GM18505 (cell line): Measurements from ENCODE around the gene TEX35.
"Not testable (repeated sequence)": the region's sequence is repeated elsewhere in the genome, so short reads cannot be mapped to it uniquely, and the experiment has no call there.

Experiments
- ATAC-seq: cut with Tn5 transposase; IDR thresholded peaks from one replicate; pipeline ENCODE4 v1.9.1; 2021; ENCODE audit not compliant: unreplicated experiment
- POLR2A ChIP-seq: IDR thresholded peaks from 4 replicates; pipeline ENCODE4 v1.6.1; 2011; ENCODE audit warnings: borderline replicate concordance; ENCODE audit not compliant: insufficient read depth, insufficient read length; ENCODE audit errors: extremely low read depth

Gene TEX35

DNA sequence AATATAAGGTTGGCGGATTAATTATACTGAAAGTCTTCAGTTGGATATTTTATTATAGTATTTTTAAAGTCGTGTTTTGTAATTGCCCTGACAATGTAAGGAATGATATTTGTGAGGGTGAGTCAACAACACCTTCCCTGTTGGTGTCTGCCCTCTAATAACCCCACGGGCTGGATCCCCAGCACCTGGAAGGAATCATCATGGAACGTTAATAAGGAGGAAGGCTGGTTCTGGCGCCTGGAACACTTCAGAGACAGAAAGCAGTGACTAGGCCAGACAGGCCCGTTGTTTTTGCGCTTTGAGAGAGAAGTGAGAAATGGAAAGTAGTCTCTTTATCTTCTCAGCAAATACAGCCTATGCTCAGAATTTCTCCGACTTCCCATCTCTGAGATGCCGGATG lies 31.6 kb downstream of the TEX35 start:
- no peak for TF ChIP-seq POLR2A
- ATAC-seq = no peak

DNA sequence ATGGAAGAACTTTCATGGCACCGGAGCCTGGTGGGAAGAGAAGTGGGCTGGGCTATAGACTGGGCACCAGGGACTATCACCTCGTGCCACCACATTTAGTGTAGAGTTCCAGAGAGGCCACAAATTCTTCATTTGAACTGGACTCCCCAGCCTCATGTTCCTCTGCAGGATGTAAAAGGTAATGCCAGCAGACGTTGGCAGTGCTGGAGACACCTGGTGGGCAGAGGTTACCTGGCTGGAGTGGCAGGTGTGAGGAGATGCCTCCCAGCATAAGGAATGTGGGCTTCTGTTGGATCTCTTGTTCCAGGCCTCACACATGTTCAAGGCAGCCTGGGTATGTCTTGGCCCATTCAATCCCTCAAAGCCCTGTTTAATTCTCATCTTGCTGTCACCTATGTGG lies 35.2 kb downstream of the TEX35 start:
- no peak for ATAC-seq
- no peak for TF ChIP-seq POLR2A

DNA sequence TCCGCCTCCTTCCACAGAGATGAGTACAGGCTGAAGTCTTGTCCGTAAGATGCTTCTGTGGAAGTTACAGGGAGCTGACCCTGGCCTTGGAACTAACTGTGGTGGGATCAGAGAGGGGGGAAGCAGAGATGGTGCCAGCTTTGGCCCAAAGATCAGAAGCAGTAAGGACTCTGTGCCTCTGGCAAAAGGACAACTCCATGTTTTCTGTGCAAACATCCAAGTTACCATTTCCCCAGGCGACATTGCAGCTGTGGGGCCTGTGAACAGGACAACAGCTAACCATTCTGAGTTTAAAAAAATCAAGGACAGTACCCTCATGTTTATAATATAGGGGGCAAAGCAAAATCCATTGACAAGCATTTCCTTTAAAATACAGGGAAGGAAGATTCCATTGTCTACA lies 38.4 kb downstream of the TEX35 start:
- no peak for TF ChIP-seq POLR2A
- ATAC-seq = no peak

DNA sequence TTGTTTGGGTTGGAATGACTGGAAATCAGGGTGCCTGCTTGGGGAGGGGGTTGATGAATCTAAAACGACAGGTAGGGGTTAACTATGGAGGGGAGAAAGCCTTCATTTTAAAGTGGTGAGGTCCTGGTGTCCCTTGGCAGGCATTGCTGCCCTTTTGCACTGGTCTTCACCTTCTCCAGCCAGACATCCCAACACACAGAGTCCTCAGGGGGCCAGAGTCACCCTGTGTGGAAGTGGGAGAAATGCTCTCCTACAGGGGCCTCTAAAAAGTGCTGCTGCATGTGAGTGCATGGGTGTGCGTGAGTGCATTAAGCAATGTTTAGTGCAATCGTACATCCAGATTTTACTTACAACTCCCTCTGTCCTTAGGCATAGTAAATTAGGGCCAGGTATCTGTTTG lies 39.0 kb downstream of the TEX35 start:
- no peak for ATAC-seq

DNA sequence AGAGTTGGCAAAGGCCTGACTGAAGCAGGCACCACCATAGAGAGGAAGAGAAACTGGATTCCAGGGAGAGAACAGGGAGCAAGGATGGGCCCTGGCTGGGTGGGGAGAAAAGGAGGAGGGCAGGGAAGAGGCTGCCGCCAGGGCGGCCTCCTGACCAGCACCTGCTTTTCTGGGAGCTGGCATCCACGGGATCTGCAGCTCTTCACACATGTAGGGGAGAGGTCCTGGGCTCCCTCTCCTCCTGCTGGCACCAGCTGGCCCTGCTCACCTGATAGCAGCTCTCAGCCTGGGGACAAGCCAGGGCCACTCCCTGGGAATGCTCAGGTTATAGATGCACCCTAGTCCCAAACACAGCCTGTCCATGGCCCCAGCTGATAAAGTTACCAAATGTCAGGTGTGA lies 39.9 kb downstream of the TEX35 start:
- no peak for TF ChIP-seq POLR2A
- no peak for ATAC-seq

More for the DNA sequence above, 39.0 kb downstream of the TEX35 start:
- no peak for TF ChIP-seq POLR2A

DNA sequence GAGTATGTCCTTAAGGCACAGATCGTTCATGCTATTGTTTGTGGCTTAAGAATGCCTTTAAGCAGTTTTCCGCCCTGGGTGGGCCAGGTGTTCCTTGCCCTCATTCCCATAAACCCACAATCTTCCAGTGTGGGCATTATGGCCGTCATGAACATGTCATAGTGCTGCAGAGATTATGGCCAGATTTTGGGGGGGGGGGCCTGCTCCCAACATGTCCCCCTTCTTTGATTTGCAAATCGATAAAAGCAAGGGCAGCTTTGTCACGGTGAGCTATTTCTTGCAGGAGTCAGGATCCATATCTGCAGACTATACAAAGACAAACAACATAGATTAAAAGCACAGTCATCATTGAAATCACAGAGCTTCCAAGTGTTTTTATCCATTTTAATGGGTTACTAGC lies 41.4 kb downstream of the TEX35 start:
- not testable (repeated sequence) for ATAC-seq

DNA sequence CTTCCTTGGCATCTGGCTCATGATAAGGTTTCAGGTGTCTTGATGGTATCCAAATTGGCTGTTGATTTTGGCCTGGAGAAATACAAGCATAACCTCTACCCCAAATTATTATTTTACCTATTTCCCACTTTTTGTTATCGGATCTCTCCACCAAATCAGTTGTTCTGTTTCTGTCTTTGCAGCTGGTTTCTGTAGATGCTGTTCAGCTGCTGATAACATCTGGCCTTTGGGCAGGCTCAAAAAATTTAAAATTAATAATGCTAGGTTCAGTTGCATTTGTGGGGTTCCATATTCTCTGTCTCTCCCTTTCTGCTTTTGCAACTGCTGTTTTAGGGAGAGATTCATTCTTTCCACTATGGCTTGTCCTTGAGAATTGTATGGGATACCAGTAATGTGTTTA lies 42.7 kb downstream of the TEX35 start:
- ATAC-seq = not testable (repeated sequence)

DNA sequence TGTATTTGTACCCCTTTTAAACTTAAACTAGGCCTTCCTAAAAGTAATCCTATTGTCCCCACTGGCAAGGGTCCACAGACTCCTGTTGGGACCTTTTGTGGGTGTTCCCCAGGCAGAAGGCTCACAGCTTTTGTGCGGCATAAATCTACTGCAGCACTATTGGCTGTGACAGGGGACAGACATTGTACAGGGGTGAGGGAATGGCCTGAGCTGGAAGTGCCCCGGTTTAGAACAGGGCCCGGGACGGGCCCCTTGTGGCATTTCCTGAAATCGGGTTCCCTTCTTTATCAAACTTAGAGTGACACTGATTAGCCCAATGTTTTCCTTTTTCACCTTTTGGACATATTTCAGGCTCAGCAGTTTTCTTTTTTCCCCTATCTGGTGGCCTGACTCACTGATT lies 45.9 kb downstream of the TEX35 start:
- ATAC-seq = not testable (repeated sequence)

DNA sequence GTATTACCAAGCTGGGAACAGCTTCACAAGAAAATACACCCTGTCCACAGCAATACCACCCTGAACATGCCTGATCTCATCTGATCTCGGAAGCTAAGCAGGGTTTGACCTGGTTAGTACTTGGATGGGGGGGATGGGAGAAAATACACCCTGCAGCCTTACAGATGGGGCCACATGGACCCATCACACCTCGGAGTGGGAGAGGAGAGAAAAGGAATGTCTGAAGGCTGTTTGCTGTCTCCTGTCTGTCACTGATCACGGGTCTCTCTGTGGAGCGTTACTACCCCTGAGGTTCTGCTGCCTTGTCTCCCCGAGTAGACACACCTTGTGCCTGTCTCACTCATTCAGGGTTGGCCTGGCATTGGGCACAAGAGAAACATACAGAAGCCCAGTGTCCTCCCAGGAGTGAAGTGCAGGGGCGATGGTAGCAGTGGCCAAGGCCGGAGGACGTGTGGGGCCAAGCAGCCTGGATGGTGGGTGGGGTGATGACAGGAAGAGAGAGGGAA lies 48.0 kb downstream of the TEX35 start:
- no peak for TF ChIP-seq POLR2A
- ATAC-seq = no peak

DNA sequence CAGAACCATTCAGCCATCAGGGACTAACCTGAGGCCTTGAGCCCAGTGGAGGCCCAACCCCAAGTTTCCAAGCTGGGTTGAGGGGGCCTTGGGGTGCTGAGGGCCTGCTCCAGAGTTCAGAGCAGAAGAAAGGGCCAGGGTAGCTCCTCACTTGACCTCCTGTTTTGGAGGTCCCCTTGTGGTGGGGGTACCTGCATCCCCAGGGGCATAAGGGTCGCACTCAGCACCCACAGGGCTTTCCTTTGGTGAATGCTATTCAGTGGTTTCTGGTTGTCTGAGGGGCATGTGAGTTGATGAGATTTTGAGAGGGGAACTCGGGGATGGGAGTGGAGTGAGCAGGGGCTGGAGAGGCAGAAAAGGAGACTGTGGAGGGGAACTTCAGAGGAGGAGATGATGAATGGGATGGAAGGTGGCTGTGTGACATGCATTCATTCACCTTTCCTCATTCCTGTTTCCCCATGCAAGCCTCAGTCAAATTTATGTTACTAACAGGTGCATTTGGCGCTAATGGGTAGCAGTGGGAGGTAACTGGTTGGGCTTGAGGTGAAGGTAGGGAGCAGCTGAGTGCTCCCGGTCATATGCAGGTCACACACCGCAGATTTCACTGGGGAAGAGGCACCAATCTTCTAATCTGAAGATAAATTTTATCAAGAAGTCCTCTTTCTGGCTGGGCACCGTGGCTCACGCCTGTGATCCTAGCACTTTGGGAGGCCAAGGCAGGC lies 50.4 kb downstream of the TEX35 start:
- TF ChIP-seq POLR2A = no peak
- ATAC-seq = no peak

DNA sequence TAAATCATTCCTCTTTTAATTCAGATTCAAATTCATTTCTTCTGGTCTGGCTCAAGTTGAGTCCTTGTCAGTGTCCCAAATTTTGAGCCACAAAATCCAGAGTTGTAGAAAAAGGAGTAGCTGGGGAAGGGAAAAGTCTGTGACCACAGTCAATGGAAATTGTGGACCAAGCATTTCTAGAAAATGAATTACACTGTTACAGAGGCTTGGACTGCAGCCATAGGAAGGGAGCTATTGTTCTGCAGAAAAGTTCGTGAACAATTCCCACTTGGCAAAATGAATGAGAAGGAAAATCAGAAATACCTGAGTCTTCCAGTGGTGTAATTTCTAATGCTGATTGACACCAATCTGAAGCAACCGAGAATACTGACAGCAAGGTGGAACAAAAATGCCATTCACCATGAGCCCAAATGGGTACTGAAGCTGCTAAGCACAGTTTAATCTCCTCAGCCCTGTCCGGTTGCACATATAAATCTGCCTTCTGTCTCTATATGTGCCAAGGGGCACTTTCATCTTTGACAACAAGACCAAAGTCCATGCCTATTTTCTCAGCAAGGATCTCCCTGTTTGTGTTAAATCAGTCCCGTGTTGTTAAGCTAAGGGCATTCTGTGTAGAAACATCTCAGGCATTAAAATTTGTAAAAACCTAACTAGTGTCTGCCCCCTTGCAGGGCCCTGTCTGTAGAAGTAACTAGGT lies 51.3 kb downstream of the TEX35 start:
- TF ChIP-seq POLR2A = no peak
- ATAC-seq = no peak

DNA sequence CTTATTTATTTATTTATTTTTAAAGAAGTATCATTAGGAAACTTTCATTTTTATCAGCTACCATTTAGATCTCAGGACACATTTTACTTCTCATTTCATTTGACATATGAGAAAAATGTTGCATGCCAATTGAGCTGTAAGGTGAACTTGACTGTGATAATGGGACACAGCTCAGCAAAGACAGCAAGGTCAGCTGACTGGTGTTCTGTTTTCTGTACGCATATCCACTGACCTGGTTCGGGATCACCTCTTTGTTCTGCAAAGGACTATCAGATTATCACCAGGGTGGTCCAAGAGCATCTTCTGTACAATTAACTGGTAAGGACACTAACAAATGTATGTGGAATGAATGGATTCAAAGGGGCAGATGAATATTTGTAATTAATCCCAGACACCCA lies 51.9 kb downstream of the TEX35 start:
- TF ChIP-seq POLR2A = no peak
- no peak for ATAC-seq

DNA sequence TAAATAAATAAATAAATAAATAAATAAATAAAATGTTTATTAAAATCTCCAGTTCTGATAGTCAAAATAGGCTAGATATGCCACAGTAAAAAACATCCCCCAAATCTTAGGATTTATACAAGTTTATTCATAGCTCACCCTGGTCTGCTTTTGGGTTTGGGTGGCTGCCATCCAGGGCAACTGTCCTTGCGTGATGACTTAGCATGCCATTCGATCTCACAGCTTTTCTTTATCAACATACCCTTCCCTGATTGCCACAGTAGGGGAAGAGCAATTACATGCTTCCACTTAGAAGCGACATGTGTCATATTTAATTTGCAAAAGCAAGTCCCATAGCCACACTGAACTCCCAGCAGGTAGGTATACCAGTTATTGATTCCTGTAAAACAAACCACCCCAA lies 52.7 kb downstream of the TEX35 start:
- no peak for TF ChIP-seq POLR2A
- ATAC-seq = no peak

DNA sequence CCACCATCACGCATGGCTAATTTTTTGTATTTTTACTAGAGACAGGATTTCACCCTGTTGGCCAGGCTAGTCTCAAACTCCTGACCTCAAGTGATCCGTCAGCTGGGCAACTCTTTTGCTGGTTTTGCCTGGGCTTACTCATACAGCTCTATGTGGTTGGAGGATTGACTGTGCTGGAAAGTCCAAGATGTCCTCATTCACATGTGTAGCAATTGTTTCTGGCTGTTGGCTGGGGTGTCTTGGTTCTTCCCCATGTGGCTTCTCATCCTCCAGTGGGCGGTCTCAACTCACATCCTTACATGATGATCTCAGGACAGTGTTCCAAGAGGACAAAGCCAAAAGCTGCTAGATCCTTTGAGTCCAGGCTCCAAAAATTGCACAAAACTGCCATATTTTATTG lies 53.3 kb downstream of the TEX35 start:
- no peak for ATAC-seq

More for the DNA sequence above, 53.3 kb downstream of the TEX35 start:
- TF ChIP-seq POLR2A = no peak
